Activated CD4-positive, alpha-beta T cell treated with anti-CD3 and anti-CD28 coated beads for 1 hour (primary cell): Measurements from ENCODE around the gene HVCN1.

ENCODE experiments used
- DNase-seq: peaks from one replicate; pipeline ENCODE4 v3.0.0-alpha.2; 2020

HVCN1 gene

DNA sequence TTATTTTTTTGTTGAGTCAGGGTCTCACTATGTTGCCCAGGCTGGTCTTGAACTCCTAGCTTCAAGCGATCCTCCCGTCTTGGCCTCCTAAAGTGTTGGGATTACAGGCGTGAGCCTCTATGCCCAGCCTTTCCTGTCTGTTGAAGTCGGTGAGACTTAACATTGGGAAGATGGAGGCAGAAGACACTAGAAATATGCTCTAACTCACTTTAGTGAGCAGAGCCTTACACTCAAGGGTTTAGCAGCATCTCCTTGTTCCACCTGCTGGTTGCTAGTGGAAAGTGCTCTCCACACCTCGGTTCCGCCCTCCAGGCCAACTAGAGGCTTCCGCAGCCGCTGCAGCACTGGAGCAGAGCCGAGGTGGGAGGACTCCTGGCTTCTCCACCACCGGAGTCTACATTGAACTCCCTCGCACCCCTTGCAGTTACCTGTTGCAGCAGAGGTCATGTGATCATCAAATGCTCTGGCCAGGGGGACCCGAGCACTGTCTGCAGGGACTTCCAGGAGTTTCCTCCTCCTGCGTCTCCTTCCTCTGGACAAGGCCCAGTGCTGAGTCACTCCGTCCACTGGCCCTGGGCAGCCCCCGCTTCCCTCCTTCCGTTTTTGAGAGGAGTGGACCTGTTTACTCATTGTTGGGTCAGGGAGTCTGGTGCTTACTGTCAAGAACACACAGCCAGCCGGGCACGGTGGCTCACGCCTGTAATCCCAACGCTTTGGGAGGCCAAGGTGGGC, 9.4 kb upstream of the HVCN1 start:
- peak; percentile 65 for DNase-seq

DNA sequence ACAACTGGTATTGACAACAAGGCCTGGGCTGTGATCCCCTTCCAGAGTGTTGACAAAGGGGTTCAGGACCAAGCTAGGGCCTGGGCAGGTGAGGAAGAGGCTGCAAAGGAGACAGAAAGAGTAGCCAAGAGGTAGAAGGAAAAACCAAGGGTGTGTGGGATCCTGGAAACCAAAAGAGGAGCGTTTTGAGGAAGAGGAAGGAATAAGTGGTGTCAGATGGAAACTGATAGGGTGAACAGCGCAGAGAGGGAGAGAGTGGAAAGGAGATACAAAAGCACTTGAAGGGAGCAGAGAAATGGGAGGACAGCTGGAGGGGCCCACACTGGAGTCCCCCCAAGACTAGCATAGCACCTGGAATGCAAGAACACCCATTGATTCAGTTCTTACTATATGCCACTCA, 8.3 kb upstream of the HVCN1 start:
- no peak for DNase-seq

DNA sequence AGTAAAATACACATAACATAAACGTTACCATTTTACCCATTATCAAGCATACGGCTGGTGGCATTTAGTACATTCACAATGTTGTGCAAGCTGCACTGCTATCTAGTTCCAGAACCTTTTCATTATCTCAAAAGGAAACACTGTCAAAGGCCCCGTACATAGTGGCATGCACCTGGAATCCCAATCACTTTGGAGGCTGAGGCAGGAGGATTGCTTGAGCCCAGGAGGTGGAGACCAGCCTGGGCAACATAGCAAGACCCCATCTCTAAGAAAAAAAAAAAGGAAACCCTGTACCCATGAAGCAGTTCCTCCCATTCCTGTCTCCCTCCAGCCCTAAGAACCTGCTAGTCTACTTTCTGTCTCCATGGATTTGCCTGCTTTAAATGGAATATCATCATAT, 7.4 kb upstream of the HVCN1 start:
- no peak for DNase-seq

DNA sequence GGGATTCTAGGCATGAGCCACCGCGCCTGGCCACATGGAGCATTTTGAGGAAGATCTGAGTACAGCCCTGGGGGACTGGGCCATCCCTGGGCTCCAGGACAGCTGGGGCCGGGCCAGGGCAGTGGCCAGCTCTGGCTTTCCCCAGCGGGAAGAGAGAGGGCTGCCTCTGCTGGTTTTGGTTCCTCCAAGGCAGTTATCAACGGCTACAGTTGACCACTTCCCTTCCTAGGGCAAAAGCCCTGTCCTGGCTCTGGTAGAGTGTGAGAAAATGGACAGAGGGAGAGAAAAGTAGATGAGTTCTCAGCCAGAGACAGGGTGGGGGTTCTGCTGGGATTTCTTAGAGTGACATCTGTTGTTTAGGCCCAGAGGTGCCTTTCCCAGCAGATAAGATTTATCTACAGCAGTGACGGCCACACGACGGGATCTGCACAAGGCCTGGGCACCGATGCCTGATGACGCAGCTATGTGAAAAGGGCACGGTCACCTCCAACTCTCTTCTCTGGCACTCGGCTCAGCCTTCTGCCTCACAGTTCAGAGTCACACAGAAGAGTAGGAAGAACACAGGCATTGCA, 5.5 kb upstream of the HVCN1 start:
- no peak for DNase-seq

DNA sequence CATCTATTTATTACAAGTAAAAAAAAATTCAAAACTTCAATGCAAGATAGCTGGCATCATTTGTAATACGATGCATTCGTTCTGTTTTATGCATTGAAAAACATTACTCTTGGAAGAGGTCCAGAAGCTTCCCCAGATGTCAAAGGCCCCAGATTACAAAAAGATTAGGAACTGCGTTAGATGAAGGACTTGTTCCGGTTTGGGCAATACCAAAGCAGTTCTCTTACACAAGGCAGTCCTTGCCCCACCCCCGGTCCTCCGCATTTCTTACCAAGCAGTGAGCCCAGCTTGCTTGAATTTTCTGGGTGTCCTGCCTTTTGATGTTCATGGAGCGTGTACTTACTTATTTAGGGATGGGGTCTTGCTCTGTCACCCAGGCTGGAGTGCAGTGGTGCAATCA, 4.8 kb upstream of the HVCN1 start:
- DNase-seq, result no peak

DNA sequence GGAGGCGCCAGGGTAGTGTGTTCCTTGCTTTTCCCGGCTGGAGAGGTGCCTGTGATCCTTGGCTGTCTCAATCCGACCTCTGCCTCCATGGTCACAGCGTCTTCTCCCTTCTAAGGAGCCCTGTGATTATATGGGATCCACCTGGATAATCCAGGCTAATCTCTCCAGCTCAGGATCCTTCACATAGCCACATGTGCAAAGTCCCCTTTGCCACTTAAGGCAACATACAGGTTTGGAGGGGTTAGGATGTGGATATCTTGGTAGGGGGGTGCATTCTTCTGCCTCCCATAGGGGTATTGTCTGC, 1.2 kb upstream of the HVCN1 start:
- DNase-seq, result no peak

DNA sequence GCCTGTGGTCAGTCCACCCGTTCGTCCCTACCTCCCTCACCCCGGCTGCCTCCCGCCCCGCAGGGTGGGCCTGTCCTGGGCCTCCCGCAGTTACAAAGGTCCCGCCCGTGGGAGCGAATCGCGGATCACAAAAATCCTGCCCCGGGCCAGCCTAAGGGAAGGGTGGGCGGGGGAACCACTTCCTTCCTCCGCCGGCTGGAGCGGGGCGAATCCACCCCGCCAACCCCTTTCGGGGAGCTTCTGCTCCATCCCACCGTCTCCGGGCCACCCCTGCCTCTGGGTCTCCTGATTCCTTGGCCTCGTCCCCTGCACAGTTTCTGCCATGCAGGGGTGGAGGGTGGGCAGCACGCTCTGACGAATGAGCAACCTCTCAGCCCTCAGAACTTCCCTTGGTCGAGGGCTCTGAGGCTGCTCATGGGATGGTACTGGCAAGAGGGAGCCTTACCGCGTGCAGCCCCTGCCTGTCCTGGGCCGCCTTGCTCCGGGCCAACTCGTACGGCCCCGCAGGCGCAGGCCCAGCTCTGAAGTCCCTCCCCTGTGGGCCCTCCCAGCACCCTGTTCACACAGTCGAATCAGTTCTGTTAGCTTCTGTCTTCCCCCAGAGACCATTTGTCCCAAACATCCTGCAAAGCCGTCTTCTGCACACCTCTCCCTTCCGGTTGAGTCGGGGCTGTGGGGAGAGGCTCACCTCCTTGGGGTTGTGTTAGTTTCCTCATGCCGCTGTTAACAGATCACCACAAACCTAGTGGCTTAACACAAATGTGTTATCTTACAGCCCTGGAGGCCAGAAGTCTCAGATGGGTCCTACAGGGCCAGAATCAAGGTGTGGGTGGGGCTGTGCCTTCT, 589 bp upstream of the HVCN1 start:
- DNase-seq, result peak; percentile 26

DNA sequence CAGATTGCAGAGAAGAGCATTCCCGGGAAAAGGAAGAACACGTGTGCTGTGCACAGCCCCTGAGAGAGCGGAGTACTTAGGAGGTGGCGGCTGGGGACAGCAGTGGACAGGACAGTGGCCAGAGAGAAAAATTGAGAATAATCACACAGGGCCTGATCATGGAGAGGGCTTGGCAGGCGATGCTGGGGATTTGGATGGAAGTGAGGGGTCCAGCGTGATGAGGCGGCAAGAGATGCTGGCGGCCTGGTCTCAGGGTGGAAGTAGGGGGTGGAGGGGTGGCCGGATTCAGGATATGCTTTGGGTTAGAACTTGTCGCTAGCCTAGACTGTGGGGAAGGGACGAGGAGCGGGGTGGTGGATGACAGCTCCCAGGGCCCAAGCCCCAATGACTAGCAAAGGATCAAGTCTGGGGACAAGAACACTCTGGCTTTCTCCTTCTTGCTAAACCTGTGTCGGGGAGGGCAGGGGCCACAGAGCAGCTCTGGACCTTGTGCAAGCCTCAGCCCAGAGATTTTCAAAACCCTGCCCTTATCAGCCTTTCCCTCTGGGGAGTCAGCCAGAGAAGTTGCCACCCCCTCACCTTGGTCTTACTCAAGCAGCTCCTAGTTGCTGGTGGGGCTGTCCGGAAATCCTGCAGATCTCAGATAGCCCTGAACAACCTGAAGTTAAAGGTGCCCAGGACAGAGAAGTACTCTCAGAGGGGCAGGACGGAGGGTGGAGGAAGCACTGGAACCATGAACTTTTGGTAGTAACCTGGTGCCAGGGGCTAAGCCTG, 1.3 kb downstream of the HVCN1 start:
- no peak for DNase-seq

DNA sequence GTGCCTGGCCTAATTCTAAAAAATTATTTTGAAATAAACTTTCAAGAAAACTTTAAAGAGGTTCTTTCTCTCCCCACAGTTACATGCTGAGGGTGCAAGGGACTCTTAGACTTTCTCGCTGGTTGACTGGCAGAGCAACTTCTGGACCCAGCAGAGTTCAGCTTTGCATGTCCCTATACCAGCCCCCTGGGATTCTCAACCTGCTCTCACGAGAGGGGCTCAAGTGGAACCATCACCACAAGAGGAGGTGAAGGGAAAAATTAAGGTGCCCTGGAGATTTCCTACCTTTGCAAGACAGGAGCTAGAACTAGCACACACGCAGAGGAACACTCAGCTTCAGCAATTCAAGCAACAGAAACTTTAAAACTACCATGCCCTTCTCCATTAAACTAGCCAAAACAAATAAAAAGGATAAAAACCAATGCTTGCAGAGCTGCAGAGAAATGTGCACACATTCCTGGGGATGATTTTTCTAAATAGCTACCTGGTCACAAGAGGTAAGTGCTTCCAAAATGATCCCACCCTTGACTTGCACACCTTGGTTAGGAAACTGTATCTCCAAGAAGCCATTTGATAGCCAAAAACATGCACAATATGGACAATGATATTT, 2.5 kb downstream of the HVCN1 start:
- no peak for DNase-seq

DNA sequence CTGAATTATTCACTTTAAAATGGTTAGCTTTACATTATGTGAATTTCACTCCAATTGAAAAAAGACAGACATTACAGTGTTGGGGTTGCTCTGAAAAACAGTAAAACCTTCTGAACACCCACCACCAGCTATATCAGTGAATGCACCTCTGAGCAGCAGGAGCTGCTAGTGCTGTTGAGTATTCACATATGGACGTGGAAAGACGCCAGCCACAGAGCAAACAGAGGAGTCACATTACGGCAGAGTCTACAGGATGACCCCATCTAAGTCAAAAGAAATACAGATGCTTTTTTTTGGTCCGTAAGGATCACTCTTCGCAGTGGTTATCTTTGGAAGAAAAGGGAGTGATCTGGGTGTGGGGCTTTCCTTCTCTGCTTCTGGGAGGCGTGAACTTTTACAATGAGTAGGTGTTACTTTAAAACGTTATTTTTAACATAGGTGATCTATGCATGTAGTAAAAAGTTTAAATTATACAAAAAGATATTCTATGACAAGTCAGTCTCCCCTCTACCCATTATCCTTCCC, 4.5 kb downstream of the HVCN1 start:
- DNase-seq, result no peak

DNA sequence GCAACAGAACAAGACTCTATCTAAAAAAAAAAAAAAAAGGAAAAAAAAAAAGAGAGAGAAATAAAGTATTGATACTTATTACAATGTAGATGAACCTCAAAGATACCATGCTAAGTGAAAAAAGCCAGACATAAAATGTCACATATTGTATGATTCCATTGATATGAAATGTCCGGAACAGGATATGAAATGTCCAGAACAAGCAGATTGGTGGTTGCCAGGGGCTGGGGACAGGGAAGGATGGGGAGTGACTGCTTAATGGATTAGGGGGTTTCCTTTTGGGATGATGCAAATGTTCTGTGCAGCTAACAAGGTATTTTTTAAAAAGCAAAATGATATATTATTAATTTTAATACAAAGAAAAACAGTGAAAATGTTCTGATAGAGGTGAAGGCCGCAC, 5.0 kb downstream of the HVCN1 start:
- no peak for DNase-seq

DNA sequence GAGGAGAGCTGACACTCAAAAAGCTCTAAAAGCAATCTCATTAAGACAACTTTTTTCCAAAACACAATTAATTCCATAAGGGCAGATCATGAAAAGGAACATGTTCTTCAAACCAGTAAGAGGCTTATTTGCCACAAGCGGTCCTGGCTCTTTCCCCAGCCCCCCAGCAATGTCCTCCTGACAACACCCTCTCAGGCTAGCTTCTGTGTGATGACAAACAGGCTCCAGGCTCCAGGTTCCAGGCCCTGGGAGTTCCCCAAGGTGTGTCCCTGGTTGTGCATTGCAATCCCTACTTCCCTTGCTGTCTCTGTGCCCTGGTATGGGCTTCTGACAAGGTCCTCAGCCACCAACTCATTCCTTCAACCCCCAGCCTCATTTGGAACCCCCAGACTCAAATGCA, 8.9 kb downstream of the HVCN1 start:
- DNase-seq, result no peak

DNA sequence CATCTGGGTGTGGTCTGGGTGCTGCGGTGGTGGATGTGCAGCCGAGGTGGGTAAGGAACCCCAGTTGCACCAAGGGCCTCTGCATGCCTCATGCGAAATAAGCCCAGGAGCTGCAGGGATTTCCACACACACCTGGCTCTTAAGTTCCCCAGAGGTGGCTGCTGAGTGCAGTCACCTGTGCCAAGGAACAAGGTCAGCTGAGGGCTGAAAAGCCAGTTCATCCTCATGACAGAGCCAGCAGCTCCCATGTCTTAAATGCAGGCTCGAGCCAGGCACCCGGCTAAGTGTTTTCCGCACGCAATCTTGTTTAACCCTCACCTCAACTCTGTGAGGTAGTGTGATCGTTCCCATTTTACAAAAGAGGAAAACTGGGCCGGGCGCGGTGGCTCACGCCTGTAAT, 9.7 kb downstream of the HVCN1 start:
- DNase-seq, result no peak

DNA sequence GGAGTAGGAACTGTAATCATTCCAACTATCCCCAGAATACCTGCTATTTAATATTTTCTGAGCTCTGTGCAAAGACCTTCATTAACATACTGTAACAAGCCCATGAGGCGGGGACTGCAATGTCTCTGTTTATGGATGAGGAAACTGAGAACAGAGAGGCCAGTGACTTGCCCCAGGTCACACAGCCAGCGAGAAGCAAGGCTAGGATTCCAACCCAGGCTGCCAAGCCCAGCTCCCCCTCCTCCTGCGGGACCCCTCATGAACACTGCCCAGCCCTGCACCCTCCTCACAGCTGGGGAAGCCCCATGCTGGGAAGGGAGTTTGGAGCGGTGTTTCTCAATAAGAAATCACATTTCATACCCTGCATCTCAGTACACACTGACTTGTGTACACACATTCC, 10.9 kb downstream of the HVCN1 start:
- no peak for DNase-seq

DNA sequence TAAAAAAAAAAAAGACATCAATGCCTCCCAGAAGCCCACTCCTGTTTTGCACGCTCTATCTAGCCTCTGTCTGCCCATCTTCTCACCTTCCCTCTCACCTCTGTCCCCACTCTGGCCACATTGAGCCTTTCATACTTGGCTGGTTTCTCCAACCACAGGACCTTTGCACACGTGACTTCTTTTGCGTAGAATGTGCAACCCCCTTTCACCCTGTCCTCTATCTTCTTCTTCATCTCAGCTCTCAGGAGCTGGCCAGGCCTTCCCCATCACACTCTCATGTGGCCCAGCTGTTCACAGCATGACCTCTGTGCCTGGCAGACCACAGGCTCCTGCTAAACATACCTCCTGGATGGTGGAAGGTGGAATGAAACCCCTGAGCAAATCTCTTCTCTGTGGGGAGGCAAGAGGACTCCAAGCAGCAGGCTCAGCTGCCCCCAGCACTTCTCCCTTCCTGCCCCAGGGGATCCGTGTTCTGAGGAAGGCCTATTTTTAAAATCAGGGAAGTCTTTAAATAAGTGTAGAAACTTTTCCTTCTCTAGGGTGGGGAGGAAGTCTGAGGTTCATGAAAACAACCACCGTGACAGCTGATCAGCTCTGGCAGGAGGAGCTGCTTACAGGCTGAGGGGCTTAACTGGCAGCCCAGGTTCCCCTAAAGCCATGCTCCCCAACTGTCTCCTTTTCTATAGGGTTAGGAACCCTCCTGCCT, 11.6 kb downstream of the HVCN1 start:
- no peak for DNase-seq

DNA sequence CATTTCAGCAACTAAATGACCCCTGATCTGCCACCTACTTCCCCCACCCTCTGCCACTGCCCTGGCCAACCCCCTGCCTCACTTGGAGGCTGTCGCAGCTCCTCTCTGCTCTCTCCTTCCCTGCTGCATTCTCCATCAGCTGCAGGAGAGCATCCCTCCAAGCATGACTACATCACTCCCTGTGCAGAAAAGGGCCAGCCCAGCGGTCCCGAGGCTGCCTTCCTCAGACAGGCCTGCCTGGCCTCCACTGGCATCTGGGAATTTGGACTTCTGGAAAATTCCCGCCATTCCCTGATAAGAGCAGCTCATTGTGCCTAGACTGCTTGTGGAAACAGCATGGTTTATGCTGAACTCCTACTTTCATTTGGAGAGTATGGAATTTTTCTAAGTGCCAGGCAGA, 12.7 kb downstream of the HVCN1 start:
- no peak for DNase-seq

DNA sequence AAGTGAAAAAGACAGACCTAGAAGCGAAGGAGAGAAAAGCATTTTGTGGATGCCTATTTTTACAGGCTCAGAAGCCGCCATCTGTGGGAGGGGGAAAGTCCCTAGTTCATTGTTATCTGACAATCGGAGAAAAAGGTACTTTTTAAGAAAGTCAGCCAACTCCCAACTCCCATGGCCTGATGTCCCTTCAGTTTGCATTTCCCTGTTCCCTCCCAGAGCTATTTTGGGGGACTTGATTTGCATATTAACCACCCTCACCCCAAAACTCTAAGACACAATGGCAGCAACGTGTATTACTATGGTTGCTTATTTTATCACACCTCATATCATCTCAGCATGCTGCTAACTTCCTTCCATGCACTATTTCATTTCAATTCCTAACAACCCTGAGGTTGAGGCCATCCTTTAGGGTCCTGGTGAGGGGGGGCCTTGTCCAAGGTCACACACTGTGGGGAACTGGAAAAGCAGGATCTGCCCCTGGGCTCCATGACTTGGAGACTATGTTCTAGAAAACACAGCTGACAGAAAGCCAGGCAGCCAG, 18.7 kb downstream of the HVCN1 start:
- no peak for DNase-seq

DNA sequence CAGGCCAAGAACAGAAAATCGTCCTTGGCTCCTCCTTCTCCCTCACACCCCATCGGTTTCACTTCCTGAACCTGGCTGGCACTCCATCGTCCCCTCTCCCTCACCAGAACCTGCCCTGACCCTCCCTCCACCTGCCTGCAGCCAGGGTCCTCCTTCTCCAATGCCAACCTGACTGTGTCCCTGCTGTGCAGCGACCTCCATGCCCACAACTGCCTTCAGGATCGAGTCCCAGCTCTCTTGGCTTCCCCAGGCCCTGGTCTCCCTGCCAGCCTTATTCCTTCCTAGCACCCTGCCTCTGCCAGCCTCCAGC, 19.8 kb downstream of the HVCN1 start:
- DNase-seq, result no peak

DNA sequence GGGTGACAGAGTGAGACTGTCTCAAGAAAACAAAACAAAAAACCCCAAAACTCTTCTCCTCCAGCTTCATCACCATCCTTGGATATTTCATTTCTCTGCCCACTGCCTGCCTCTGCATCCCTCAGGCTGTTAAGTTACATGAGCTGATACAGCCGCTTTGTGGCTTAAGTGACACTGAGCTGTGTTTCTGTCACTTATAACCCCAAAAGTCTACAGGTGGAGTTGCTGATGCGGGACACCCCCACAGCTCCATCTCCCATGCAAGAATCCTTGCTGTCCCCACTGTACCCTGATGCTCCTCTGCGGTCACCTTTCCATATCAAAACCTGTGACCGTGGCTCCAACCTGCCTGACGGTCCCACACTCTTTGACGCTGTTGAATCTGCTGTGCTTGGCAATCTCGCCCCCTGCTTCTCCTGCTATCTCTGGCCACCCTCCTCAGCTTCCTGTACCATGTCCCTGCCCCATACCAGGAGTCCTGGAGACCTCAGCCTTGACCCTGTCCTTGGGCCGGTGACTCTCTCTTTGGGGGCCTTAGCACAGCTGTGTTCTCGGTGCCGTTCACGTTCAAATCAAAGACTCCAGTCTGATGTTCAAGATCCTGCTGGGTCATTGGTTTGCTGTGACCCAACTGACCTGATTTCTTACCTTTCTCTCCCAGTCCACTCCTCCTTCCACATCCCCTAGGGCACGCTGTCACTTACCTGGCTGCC, 20.3 kb downstream of the HVCN1 start:
- no peak for DNase-seq

DNA sequence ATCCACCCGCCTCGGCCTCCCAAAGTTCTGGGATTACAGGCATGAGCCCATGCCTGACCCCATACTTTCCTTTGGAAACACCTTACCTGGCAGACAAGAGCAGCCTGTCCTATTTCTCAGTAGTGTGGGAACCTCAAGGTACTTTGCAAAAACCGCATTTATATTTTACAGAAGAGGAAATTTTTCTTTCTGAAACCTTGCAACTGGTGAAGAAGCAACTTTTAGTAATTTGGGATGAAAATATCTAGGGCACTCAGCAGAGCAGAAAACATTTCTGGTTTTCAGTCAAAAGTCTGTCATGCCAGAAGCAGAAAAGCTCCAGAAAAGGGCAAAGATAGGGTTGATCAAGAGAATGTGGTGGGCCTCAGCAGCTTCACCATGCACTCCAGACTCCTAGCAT, 21.2 kb downstream of the HVCN1 start:
- no peak for DNase-seq

DNA sequence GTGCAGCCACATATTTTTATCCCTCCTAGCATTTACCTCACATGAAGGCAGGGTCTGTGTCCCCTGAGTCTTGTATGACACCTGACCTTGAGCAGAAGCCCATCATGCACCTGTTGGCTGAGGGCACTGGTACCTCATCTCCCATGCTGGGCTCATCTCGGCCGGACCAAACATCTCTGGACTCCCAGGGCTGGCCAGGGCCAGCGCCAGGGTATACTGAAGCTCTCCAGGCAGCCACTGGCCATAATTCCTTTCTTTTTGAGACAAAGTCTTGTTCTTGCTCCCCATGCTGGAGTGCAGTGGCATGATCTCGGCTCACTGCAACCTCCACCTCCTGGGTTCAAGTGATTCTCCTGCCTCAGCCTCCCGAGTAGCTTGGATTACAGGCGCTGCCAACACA, 22.0 kb downstream of the HVCN1 start:
- DNase-seq, result no peak
